ENCODE data around the gene SPIN1. TPM values are rescaled to one million over a fixed set of nuclear protein-coding genes. Genes with fewer than 3 reads are reported as not detected.

SPIN1 gene
- total and polyA plus RNA-seq, 2 of the 8 experiments (the other 6 are each of a cell fraction or from before 2014, with no cell fraction given) = 69.9 to 139 TPM

DNA sequence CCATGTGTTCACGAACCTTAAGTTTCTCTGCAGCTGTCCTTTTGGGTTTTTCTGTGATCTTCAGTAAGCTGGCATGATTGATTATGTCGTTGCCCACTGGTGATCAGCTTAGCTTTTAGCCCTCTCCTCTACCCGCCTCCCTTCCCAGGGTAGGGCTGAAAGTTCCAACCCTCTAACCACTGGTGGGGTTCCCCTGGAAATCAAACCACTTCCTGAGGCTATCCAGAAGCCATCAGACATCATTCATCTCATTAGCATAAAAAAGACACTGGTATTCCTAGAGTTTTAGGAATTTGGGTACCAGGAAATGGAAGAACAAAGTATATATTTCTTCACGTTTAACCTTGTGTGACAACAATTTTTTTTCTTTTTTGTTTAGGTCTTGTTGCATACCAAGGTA, 29.8 kb downstream of the SPIN1 start (continued):
- no peak for TF ChIP-seq GTF2F1 (IDR thresholded peaks at IDR 0.05; ENCODE audit: borderline replicate concordance, low read depth, low read length)
